Measurements from ENCODE around the gene CSPG4. TPM values are rescaled to one million over a fixed set of nuclear protein-coding genes. Genes with fewer than 3 reads are reported as not detected.
A peak's percentile ranks its signal among the peaks of the same experiment; 100 is the strongest.
"Not testable (repeated sequence)": the region's sequence is repeated elsewhere in the genome, so short reads cannot be mapped to it uniquely, and the experiment has no call there.

CSPG4 gene
- total RNA-seq, 1 donor from 2014 or later, result 57.5 TPM

GRCh38 chr15:75739791-75740190 is 27.1 kb upstream of the CSPG4 start:
- ATAC-seq, result no peak
- intact Hi-C loops (cut with DNase I), result no loop called here
- DNase-seq (ENCODE audit: low spot score), result peak; percentile 50

- peak; percentile 98 for ATAC-seq
- peak; percentile 98 for DNase-seq (ENCODE audit: low spot score)
- intact Hi-C loops (cut with DNase I), result no loop called here
Observed at GRCh38 chr15:75738647-75739325, 26.1 kb upstream of the CSPG4 start.

GRCh38 chr15:75738014-75738646 is 25.5 kb upstream of the CSPG4 start:
- ATAC-seq (peak; percentile 7), DNase-seq (ENCODE audit: low spot score) (no peak)

GRCh38 chr15:75737116-75738013 is 24.7 kb upstream of the CSPG4 start:
- ATAC-seq; intact Hi-C loops (cut with DNase I): not testable (repeated sequence)
- peak; percentile 35 for DNase-seq (ENCODE audit: low spot score)

More at GRCh38 chr15:75738014-75738646, 25.5 kb upstream of the CSPG4 start:
- intact Hi-C loops (cut with DNase I), result no loop called here

GRCh38 chr15:75736256-75736655 is 23.6 kb upstream of the CSPG4 start:
- no peak for ATAC-seq
- intact Hi-C loops (cut with DNase I), result no loop called here

GRCh38 chr15:75734861-75735760 is 22.5 kb upstream of the CSPG4 start:
- ATAC-seq; DNase-seq (ENCODE audit: low spot score); intact Hi-C loops (cut with DNase I): not testable (repeated sequence)

More at GRCh38 chr15:75736256-75736655, 23.6 kb upstream of the CSPG4 start:
- no peak for DNase-seq (ENCODE audit: low spot score)

GRCh38 chr15:75733761-75734651 is 21.4 kb upstream of the CSPG4 start:
- ATAC-seq (no peak), DNase-seq (ENCODE audit: low spot score) (peak; percentile 55)
- intact Hi-C loops (cut with DNase I), result no loop called here

- intact Hi-C loops (cut with DNase I), result no loop called here
- DNase-seq (ENCODE audit: low spot score), result peak; percentile 88
- ATAC-seq, result peak; percentile 79
Observed at GRCh38 chr15:75732809-75733451, 20.3 kb upstream of the CSPG4 start.

GRCh38 chr15:75732177-75732808 is 19.6 kb upstream of the CSPG4 start:
- ATAC-seq, result peak; percentile 20
- DNase-seq (ENCODE audit: low spot score), result peak; percentile 61
- intact Hi-C loops (cut with DNase I), result no loop called here

- intact Hi-C loops (cut with DNase I), result no loop called here
- ATAC-seq (peak; percentile 69), DNase-seq (ENCODE audit: low spot score) (peak; percentile 77)
Observed at GRCh38 chr15:75731248-75732151, 18.9 kb upstream of the CSPG4 start.

- ATAC-seq, result peak; percentile 1
- intact Hi-C loops (cut with DNase I), result not testable (repeated sequence)
Observed at GRCh38 chr15:75730376-75731247, 18.0 kb upstream of the CSPG4 start.

GRCh38 chr15:75729326-75730069 is 16.9 kb upstream of the CSPG4 start:
- intact Hi-C loops (cut with DNase I), result no loop called here
- DNase-seq (ENCODE audit: low spot score) (no peak), ATAC-seq (no peak)

More at GRCh38 chr15:75730376-75731247, 18.0 kb upstream of the CSPG4 start:
- DNase-seq (ENCODE audit: low spot score), result peak; percentile 54

- intact Hi-C loops (cut with DNase I), result no loop called here
- ATAC-seq, result no peak
- DNase-seq (ENCODE audit: low spot score), result no peak
Observed at GRCh38 chr15:75727851-75728715, 15.4 kb upstream of the CSPG4 start.
